Keratinocyte (primary cell): ENCODE results near the gene DOK4. TPM values are rescaled to one million over a fixed set of nuclear protein-coding genes. Genes with fewer than 3 reads are reported as not detected.

Source experiments
- DNase-seq: peaks from one replicate; pipeline ENCODE4 v3.0.0-alpha.2; 2011; ENCODE audit warnings: low read depth, missing footprints, low spot score
- FAIRE-seq: peaks from 2 replicates; lab custom pipeline; 2011; peaks lifted over from hg19 to GRCh38; lab: Jason Lieb, UNC
- H2AFZ ChIP-seq: 2 replicates; pipeline ENCODE4 v1.6.0; 2012; ENCODE audit warnings: low read length, control low read depth, inconsistent platforms; ENCODE audit not compliant: control insufficient read depth
- H3K27ac ChIP-seq: 2 replicates; pipeline ENCODE4 v1.5.1; 2011; ENCODE audit warnings: low read length; ENCODE audit not compliant: control insufficient read depth, insufficient read depth
- H3K27me3 ChIP-seq: 3 replicates; pipeline ENCODE4 v1.6.0; 2011; ENCODE audit warnings: low read length; ENCODE audit not compliant: control insufficient read depth, insufficient read depth; ENCODE audit errors: extremely low read depth
- H3K36me3 ChIP-seq, 2 experiments: 2 replicates in 1 of 2; 3 replicates in 1 of 2; pipeline ENCODE4 v1.5.1; 2011; ENCODE audit warnings: low read length in 2 of 2, mild to moderate bottlenecking in 1 of 2; ENCODE audit not compliant: control insufficient read depth in 2 of 2, insufficient read depth in 2 of 2; ENCODE audit errors: extremely low read depth in 1 of 2
- H3K4me1 ChIP-seq: 3 replicates; pipeline ENCODE4 v1.5.1; 2011; ENCODE audit warnings: low read length; ENCODE audit not compliant: control insufficient read depth, insufficient read depth; ENCODE audit errors: extremely low read depth
- H3K4me2 ChIP-seq: 3 replicates; pipeline ENCODE4 v1.6.0; 2011; ENCODE audit warnings: low read depth, low read length; ENCODE audit not compliant: control insufficient read depth, insufficient read depth; ENCODE audit errors: extremely low read depth
- H3K4me3 ChIP-seq, 3 experiments: fragments of 200-600 bp in 1 of 3; sonication (generic) in 1 of 3; 2 replicates in 2 of 3; 3 replicates in 1 of 3; pipeline ENCODE4 v1.5.1; 2011 to 2016; ENCODE audit warnings: low read length in 3 of 3, mild to moderate bottlenecking in 3 of 3, control low read depth in 2 of 3, inconsistent platforms in 1 of 3, low read depth in 1 of 3, mixed read lengths in 1 of 3, mixed run types in 1 of 3, moderate library complexity in 1 of 3; ENCODE audit not compliant: control insufficient read depth in 2 of 3, insufficient read depth in 2 of 3; ENCODE audit errors: extremely low read depth in 1 of 3
- H3K79me2 ChIP-seq: 2 replicates; pipeline ENCODE4 v1.6.0; 2012; ENCODE audit warnings: low read length; ENCODE audit not compliant: control insufficient read depth, insufficient read depth
- H3K9ac ChIP-seq: 3 replicates; pipeline ENCODE4 v1.6.0; 2011; ENCODE audit warnings: low read length; ENCODE audit not compliant: control insufficient read depth, insufficient read depth; ENCODE audit errors: extremely low read depth
- H3K9me1 ChIP-seq: 3 replicates; pipeline ENCODE4 v1.6.0; 2011; ENCODE audit warnings: low read length; ENCODE audit not compliant: control insufficient read depth, insufficient read depth; ENCODE audit errors: extremely low read depth
- H3K9me3 ChIP-seq: 2 replicates; pipeline ENCODE4 v1.5.1; 2012; ENCODE audit warnings: low read depth, low read length; ENCODE audit not compliant: control insufficient read depth
- H4K20me1 ChIP-seq: 3 replicates; pipeline ENCODE4 v1.6.0; 2011; ENCODE audit warnings: low read length; ENCODE audit not compliant: control insufficient read depth, insufficient read depth; ENCODE audit errors: extremely low read depth
- EZH2 ChIP-seq: IDR thresholded peaks from one replicate; pipeline ENCODE4 v1.6.1; 2012; ENCODE audit warnings: inconsistent platforms, mild to moderate bottlenecking, low read length, moderate library complexity
- dilution Hi-C: fragments of 300-500 bp; cut with MboI; formaldehyde crosslinking; loops from one replicate; pipeline ENCODE4 v1.7.0; 2020; ENCODE audit warnings: low sequenced_read_pairs; ENCODE audit not compliant: extremely low pct_ligation_motif_present
- polyA plus RNA-seq, 5 experiments: library from polyadenylated mRNA; depleted of rRNA in 3 of 5; stranded (reverse) in 3 of 5; stranded (forward) in 1 of 5; unstranded in 1 of 5; fragments of >200 nt; gene quantifications; 1 replicate in 1 of 5; 2 replicates in 3 of 5; 3 replicates in 1 of 5; pipeline versions ENCODE4 v1.2.1 to v1.2.3, GENCODE V29; 2011 to 2012; ENCODE audit warnings: missing spikeins in 2 of 5, low read depth in 1 of 5, low replicate concordance in 1 of 5
- TF ChIP-seq, protein P1 (sequence below), 3 experiments: IDR thresholded peaks in 1 of 3; conservative IDR thresholded peaks in 1 of 3; optimal IDR thresholded peaks in 1 of 3; 2 replicates in 2 of 3; 3 replicates in 1 of 3; pipeline versions ENCODE3 to v1.5.1; 2011; ENCODE audit warnings: low read length in 3 of 3, mild to moderate bottlenecking in 3 of 3, moderate library complexity in 2 of 3, control low read depth in 1 of 3, inconsistent platforms in 1 of 3; ENCODE audit not compliant: insufficient read depth in 2 of 3; ENCODE audit errors: extremely low read depth in 1 of 3

The DOK4 gene
- polyA plus RNA-seq, 1 donor (not counting 4 experiments of a cell fraction or from before 2014, with no cell fraction given): 17.6 TPM

GRCh38 chr16:57484515-57485005, 1.7 kb downstream of the DOK4 start:
- no peaks in the 10 kb centered on the region for H3K9me1 ChIP-seq
- no peak overlapping the region for H3K4me3 ChIP-seq
- H4K20me1 ChIP-seq: no peaks in the 10 kb centered on the region
- dilution Hi-C loops: no loop called here
- DNase-seq (no peak), FAIRE-seq (no peak)
- peak overlapping the region; percentile 45 for H3K4me2 ChIP-seq
- no peak for TF ChIP-seq EZH2
- TF ChIP-seq, protein P1, sequence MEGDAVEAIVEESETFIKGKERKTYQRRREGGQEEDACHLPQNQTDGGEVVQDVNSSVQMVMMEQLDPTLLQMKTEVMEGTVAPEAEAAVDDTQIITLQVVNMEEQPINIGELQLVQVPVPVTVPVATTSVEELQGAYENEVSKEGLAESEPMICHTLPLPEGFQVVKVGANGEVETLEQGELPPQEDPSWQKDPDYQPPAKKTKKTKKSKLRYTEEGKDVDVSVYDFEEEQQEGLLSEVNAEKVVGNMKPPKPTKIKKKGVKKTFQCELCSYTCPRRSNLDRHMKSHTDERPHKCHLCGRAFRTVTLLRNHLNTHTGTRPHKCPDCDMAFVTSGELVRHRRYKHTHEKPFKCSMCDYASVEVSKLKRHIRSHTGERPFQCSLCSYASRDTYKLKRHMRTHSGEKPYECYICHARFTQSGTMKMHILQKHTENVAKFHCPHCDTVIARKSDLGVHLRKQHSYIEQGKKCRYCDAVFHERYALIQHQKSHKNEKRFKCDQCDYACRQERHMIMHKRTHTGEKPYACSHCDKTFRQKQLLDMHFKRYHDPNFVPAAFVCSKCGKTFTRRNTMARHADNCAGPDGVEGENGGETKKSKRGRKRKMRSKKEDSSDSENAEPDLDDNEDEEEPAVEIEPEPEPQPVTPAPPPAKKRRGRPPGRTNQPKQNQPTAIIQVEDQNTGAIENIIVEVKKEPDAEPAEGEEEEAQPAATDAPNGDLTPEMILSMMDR (optimal IDR thresholded peaks at IDR 0.05 in 1 of 3, IDR thresholded peaks at IDR 0.05 in 1 of 3, conservative IDR thresholded peaks at IDR 0.05 in 1 of 3; ENCODE audit: extremely low read depth in 1 of 3, insufficient read depth in 2 of 3, low read length in 3 of 3): no peak
- no peak overlapping the region for H3K27ac ChIP-seq
- peaks cover 0 to 2% of the 10 kb centered on the region in 2 experiments for H3K36me3 ChIP-seq
- H3K9ac ChIP-seq: no peak overlapping the region
- H3K79me2 ChIP-seq: no peaks in the 10 kb centered on the region
- no peaks in the 10 kb centered on the region for H3K9me3 ChIP-seq
- H3K4me1 ChIP-seq: peaks cover 21% of the 10 kb centered on the region
- no peak overlapping the region for H2AFZ ChIP-seq
- H3K27me3 ChIP-seq: no peaks in the 10 kb centered on the region

DNA sequence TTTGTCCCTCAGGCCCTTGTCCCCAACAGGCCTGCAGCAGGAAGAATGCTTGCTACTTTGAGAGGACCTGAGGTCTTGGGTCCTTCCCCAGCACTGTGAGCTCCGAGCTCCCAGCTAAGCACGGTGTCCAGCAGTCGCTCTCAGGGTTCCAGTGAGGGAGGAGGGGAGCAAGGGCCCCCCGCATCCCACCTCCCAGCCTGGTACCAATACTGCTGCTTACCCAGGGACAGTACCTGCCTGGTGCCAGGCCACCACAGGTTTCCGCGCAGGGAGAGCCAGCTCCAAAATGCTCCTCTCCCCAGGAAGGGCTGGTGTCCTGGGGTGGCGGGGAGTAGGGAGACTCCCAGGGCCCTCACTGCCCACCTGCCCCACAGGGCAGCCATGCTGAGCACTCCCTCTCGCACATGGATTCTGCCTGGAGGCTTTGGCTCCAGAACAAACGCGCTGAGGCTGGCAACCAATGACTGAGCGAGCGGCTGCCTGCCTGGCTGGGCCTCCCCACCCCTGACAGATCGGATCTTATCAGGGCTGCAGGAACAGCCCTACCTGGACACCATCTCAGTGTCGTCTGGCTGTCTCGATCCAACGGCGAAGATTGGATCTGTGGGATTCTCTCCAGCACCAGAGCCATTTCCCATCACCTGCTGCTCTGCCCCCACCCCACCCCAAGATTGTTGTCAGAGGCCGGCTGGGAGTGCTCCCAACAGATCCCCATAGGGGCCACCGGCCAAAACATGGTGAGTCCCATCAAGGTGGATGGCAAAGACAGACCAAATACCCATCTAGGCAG, 2.4 kb downstream of the DOK4 start:
- H3K36me3 ChIP-seq: peaks cover 3 to 4% of the 10 kb centered on the region in 2 experiments
- H3K27ac ChIP-seq: no peak overlapping the region
- H3K4me3 ChIP-seq: no peak overlapping the region
- H3K79me2 ChIP-seq: no peaks in the 10 kb centered on the region
- dilution Hi-C loops: no loop called here
- H3K9me1 ChIP-seq: no peaks in the 10 kb centered on the region
- DNase-seq: no peak
- no peaks in the 10 kb centered on the region for H4K20me1 ChIP-seq
- no peak for TF ChIP-seq EZH2
- TF ChIP-seq, protein P1 (optimal IDR thresholded peaks at IDR 0.05 in 1 of 3, IDR thresholded peaks at IDR 0.05 in 1 of 3, conservative IDR thresholded peaks at IDR 0.05 in 1 of 3; ENCODE audit: extremely low read depth in 1 of 3, insufficient read depth in 2 of 3, low read length in 3 of 3): no peak
- no peak for FAIRE-seq
- no peaks in the 10 kb centered on the region for H3K9me3 ChIP-seq
- H2AFZ ChIP-seq: no peak overlapping the region
- no peak overlapping the region for H3K9ac ChIP-seq
- H3K27me3 ChIP-seq: no peaks in the 10 kb centered on the region
- H3K4me2 ChIP-seq: peak overlapping the region; percentile 45
- H3K4me1 ChIP-seq: peaks cover 21% of the 10 kb centered on the region
